Measurements from ENCODE around the gene CELA2B. TPM values are rescaled to one million over a fixed set of nuclear protein-coding genes. Genes with fewer than 3 reads are reported as not detected.

Gene CELA2B
- total and polyA plus RNA-seq, 3 donors from 2014 or later = 2.7 to 3.7 (median 3.3) TPM

DNA sequence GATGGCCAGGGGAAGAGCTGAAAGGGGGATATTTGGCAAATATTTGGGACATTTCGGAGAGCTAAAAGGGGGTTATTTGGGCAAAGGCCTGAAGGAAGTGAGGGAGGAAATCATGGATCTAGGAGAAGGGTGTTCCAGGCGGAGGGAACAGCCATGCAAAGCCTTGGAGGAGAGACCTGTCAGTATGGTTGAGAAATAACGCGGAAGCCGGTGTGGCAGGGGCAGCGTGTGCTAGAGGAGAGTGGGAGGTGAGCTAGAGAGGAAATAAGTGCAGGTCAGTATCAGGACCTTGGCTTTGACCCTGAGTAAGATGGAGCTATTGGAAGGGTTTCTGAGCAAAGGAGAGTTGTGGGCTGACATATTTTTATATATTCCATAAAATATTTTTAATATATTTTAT is 34.7 kb upstream of the CELA2B start:
- H3K4me1 ChIP-seq = peaks cover 3% of the 10 kb centered on the region
- no peaks in the 10 kb centered on the region for H3K9me3 ChIP-seq
- H3K27me3 ChIP-seq = no peaks in the 10 kb centered on the region
- intact Hi-C loops (cut with DNase I; ENCODE audit: low total_unique reads) = no loop called here
- no peak overlapping the region for H3K27ac ChIP-seq
- TF ChIP-seq POLR2A (IDR thresholded peaks at IDR 0.05) = no peak
- TF ChIP-seq, protein P1, sequence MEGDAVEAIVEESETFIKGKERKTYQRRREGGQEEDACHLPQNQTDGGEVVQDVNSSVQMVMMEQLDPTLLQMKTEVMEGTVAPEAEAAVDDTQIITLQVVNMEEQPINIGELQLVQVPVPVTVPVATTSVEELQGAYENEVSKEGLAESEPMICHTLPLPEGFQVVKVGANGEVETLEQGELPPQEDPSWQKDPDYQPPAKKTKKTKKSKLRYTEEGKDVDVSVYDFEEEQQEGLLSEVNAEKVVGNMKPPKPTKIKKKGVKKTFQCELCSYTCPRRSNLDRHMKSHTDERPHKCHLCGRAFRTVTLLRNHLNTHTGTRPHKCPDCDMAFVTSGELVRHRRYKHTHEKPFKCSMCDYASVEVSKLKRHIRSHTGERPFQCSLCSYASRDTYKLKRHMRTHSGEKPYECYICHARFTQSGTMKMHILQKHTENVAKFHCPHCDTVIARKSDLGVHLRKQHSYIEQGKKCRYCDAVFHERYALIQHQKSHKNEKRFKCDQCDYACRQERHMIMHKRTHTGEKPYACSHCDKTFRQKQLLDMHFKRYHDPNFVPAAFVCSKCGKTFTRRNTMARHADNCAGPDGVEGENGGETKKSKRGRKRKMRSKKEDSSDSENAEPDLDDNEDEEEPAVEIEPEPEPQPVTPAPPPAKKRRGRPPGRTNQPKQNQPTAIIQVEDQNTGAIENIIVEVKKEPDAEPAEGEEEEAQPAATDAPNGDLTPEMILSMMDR (IDR thresholded peaks at IDR 0.05) = no peak
- H3K4me3 ChIP-seq = no peak overlapping the region
- no peaks in the 10 kb centered on the region for H3K36me3 ChIP-seq (ENCODE audit: low read depth, missing control alignments)
- WGBS, 2 donors = 77 to 85% methylated on average over 6 of the region's 6 CpGs
- no peak for DNase-seq

DNA sequence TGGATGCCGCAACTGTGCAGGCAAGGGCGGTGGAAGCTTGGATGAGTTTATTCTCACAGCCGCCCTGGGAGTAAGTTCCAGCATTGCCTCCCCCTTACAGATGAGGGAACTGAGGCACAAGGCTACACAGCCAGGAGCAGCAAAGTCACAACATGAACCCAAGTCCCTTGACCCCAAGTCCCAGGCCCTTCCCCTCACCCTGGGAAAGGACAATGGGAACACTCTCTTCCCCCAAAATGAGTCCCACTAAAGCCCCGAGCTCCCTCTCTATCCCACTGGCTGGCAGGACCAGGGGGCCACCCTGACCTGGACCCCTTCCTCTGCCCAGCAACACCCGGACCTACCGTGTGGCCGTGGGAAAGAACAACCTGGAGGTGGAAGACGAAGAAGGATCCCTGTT is 33.8 kb upstream of the CELA2B start:
- no peak for TF ChIP-seq POLR2A (IDR thresholded peaks at IDR 0.05)
- TF ChIP-seq, protein P1 (IDR thresholded peaks at IDR 0.05) = no peak
- DNase-seq = no peak
- Histone ChIP-seq H3K27ac (no peak overlapping the region), H3K4me1 (peaks cover 3% of the 10 kb centered on the region), H3K4me3 (no peak overlapping the region), H3K36me3 (ENCODE audit: low read depth, missing control alignments) (no peaks in the 10 kb centered on the region), H3K27me3 (no peaks in the 10 kb centered on the region), H3K9me3 (no peaks in the 10 kb centered on the region)
- intact Hi-C loops (cut with DNase I; ENCODE audit: low total_unique reads) = no loop called here
- WGBS, 2 donors = 87 to 96% methylated on average over 7 to 8 of the region's 8 CpGs

DNA sequence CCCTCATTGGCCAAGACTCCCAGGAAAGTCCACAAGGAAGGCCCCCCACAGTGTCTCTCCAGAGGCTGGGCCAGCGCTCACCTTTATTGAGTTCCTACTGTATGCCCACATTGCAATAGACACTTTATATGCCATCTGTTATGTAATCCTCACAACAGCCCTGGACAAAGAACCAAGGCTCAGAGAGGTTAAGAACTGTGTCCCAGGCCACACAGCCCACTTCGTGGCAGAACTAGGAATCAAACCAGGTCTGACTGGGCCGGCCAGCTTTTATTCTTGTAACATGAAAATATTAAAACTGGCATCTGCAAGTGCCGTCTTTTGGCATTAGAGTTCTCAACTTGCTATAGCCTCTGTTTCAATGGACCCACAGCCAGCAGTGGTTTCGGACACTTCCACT is 33.1 kb upstream of the CELA2B start:
- intact Hi-C loops (cut with DNase I; ENCODE audit: low total_unique reads) = no loop called here
- 83 to 90% methylated on average over 5 of the region's 5 CpGs for WGBS, 2 donors

DNA sequence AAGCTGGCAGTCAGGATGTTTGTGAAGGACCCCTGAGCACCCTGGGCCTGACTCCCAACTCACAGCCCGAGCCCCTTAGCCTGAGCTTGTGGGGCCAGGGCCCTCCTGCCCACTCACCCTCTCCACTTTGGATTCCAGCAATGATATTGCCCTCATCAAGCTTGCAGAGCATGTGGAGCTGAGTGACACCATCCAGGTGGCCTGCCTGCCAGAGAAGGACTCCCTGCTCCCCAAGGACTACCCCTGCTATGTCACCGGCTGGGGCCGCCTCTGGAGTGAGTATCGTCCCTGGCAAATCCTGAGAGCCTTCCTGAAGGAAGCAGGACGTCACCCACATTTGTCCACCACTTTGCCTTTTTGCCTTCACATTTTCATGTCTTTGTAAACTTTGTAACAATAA is 32.6 kb upstream of the CELA2B start:
- Histone ChIP-seq H3K27me3 (no peaks in the 10 kb centered on the region), H3K9me3 (no peaks in the 10 kb centered on the region), H3K4me3 (no peak overlapping the region), H3K36me3 (ENCODE audit: low read depth, missing control alignments) (no peaks in the 10 kb centered on the region), H3K4me1 (peaks cover 3% of the 10 kb centered on the region), H3K27ac (no peak overlapping the region)
- intact Hi-C loops (cut with DNase I; ENCODE audit: low total_unique reads) = no loop called here
- TF ChIP-seq, protein P1 (IDR thresholded peaks at IDR 0.05) = no peak
- TF ChIP-seq POLR2A (IDR thresholded peaks at IDR 0.05) = no peak
- DNase-seq = no peak
- WGBS, 2 donors = 80 to 84% methylated on average over 5 of the region's 5 CpGs

More for the DNA sequence above, 33.1 kb upstream of the CELA2B start:
- TF ChIP-seq POLR2A (IDR thresholded peaks at IDR 0.05) = no peak
- TF ChIP-seq, protein P1 (IDR thresholded peaks at IDR 0.05) = no peak
- Histone ChIP-seq H3K27me3 (no peaks in the 10 kb centered on the region), H3K9me3 (no peaks in the 10 kb centered on the region), H3K27ac (no peak overlapping the region), H3K4me1 (peaks cover 3% of the 10 kb centered on the region), H3K4me3 (no peak overlapping the region), H3K36me3 (ENCODE audit: low read depth, missing control alignments) (no peaks in the 10 kb centered on the region)
- no peak for DNase-seq
